Osteoblast (primary cell): ENCODE results near the gene ITGAE. TPM values are rescaled to one million over a fixed set of nuclear protein-coding genes. Genes with fewer than 3 reads are reported as not detected.

Source experiments
- DNase-seq: peaks from one replicate; pipeline ENCODE4 v3.0.0; 2011; ENCODE audit warnings: low spot score, mixed read lengths; ENCODE audit not compliant: insufficient read length; ENCODE audit errors: missing footprints
- H2AFZ ChIP-seq: 2 replicates; pipeline ENCODE4 v1.6.0; 2011; ENCODE audit warnings: mild to moderate bottlenecking, low read length
- H3K27ac ChIP-seq: 2 replicates; pipeline ENCODE4 v1.5.1; 2011; ENCODE audit warnings: mild to moderate bottlenecking, low read depth, low read length, moderate library complexity
- H3K27me3 ChIP-seq: 2 replicates; pipeline ENCODE4 v1.6.0; 2012; ENCODE audit warnings: mild to moderate bottlenecking, control low read depth, inconsistent platforms, low read length, moderate library complexity; ENCODE audit not compliant: insufficient read depth
- H3K36me3 ChIP-seq: 2 replicates; pipeline ENCODE4 v1.5.1; 2011; ENCODE audit warnings: mild to moderate bottlenecking, low read length, control low read depth, moderate library complexity; ENCODE audit not compliant: insufficient read depth
- H3K4me1 ChIP-seq: 2 replicates; pipeline ENCODE4 v1.5.1; 2011; ENCODE audit warnings: mild to moderate bottlenecking, low read length, control low read depth, moderate library complexity; ENCODE audit not compliant: insufficient read depth
- H3K4me2 ChIP-seq: 2 replicates; pipeline ENCODE4 v1.6.0; 2011; ENCODE audit warnings: mild to moderate bottlenecking, low read length; ENCODE audit not compliant: insufficient read depth
- H3K4me3 ChIP-seq: fragments of 200-600 bp; sonication (generic); 3 replicates; pipeline ENCODE4 v1.5.1; 2012; ENCODE audit warnings: mild to moderate bottlenecking, low read length, inconsistent platforms; ENCODE audit not compliant: insufficient read depth
- H3K79me2 ChIP-seq: 2 replicates; pipeline ENCODE4 v1.6.0; 2012; ENCODE audit warnings: mild to moderate bottlenecking, low read length, control low read depth, inconsistent platforms; ENCODE audit not compliant: insufficient read depth
- H3K9me3 ChIP-seq: 2 replicates; pipeline ENCODE4 v1.5.1; 2011; ENCODE audit warnings: low read depth, low read length, control low read depth
- H4K20me1 ChIP-seq: 2 replicates; pipeline ENCODE4 v1.6.0; 2012; ENCODE audit warnings: mild to moderate bottlenecking, low read length, control low read depth; ENCODE audit not compliant: insufficient read depth
- total RNA-seq: library from RNA; depleted of rRNA; stranded (reverse); fragments of >200 nt; gene quantifications from 2 replicates; pipeline ENCODE4 v1.2.3, GENCODE V29; 2012
- TF ChIP-seq, protein P1 (sequence below): IDR thresholded peaks from 2 replicates; pipeline ENCODE4 v1.5.1; 2011; ENCODE audit warnings: mild to moderate bottlenecking, low read depth, low read length, moderate library complexity; ENCODE audit errors: extremely low read depth

Gene ITGAE
- total RNA-seq, 1 donor: 10.5 TPM

DNA sequence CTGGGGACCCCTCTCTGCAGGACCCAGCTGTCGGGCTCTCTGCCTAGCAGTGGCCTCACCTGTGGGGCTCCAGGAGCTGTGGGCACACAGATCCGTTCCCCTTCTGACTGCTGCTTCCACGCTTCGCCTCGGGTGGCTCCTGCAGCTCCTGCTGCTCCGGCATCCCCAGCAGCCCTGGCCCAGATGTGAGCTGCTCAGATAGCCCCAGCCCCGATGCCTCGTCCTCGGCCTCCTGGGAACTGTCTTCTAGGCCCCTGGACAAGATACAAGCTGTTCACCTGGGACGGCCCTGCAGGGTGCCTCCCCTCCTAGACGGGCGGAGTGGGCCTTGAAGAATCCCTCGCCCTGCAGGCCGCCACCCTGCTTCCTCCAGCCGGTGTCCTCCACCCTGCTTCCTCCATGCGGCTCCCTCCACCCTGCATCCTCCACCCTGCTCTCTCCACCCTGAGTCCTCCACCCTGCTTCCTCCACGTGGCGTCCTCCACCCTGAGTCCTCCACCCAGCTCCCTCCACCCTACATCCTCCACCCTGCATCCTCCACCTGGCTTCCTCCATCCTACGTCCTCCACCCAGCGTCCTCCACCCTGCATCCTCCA lies 121.4 kb downstream of the ITGAE start:
- H3K36me3 ChIP-seq: no peaks in the 10 kb centered on the region
- H3K27ac ChIP-seq: no peak overlapping the region
- H4K20me1 ChIP-seq: no peaks in the 10 kb centered on the region
- DNase-seq: no peak
- TF ChIP-seq, protein P1, sequence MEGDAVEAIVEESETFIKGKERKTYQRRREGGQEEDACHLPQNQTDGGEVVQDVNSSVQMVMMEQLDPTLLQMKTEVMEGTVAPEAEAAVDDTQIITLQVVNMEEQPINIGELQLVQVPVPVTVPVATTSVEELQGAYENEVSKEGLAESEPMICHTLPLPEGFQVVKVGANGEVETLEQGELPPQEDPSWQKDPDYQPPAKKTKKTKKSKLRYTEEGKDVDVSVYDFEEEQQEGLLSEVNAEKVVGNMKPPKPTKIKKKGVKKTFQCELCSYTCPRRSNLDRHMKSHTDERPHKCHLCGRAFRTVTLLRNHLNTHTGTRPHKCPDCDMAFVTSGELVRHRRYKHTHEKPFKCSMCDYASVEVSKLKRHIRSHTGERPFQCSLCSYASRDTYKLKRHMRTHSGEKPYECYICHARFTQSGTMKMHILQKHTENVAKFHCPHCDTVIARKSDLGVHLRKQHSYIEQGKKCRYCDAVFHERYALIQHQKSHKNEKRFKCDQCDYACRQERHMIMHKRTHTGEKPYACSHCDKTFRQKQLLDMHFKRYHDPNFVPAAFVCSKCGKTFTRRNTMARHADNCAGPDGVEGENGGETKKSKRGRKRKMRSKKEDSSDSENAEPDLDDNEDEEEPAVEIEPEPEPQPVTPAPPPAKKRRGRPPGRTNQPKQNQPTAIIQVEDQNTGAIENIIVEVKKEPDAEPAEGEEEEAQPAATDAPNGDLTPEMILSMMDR: no peak
- no peaks in the 10 kb centered on the region for H3K79me2 ChIP-seq
- H3K4me3 ChIP-seq: no peak overlapping the region
- no peak overlapping the region for H2AFZ ChIP-seq
- H3K4me1 ChIP-seq: peaks cover 2% of the 10 kb centered on the region
- no peak overlapping the region for H3K4me2 ChIP-seq
- H3K27me3 ChIP-seq: peaks cover 4% of the 10 kb centered on the region
- H3K9me3 ChIP-seq: no peaks in the 10 kb centered on the region

DNA sequence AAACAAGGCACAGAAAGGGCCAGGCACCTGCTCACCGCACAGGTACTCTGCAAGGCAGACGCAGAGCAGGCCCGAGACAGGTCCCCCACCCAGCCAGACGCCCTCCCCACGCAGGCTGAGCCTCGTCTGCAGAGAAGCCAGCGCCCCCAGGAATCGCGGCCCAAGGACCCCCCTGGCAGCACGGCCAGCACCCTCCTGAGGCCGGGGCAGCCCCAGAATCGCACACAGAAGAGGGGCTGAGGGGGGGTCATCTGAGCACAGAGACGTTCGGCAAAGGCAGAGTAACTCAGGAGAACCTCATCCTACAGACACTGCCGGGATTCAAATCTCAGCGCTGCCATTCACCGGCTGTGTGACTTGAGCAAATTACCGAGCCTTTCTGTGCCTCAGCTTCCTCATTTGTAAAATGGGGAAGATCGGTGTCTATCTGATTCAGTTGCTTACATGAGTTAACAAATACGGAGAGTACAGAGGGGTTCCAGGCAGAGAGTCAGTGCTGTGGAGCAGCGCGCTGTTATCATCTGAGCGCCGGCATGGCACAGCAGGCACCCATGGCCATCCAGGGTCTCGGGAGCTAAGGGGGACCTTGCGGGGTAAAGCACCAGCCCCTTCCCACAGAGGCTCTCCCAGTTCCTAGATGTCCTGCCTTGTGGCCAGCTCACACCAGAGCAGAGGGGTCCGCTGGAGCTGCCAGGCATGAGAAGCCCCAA lies 122.0 kb downstream of the ITGAE start:
- no peak overlapping the region for H2AFZ ChIP-seq
- TF ChIP-seq, protein P1: no peak
- peaks cover 2% of the 10 kb centered on the region for H3K4me1 ChIP-seq
- no peak overlapping the region for H3K27ac ChIP-seq
- no peak overlapping the region for H3K4me2 ChIP-seq
- H3K79me2 ChIP-seq: no peaks in the 10 kb centered on the region
- peaks cover under 1% of the 10 kb centered on the region for H3K27me3 ChIP-seq
- H3K4me3 ChIP-seq: no peak overlapping the region
- H3K9me3 ChIP-seq: no peaks in the 10 kb centered on the region
- no peak for DNase-seq
- no peaks in the 10 kb centered on the region for H3K36me3 ChIP-seq
- no peaks in the 10 kb centered on the region for H4K20me1 ChIP-seq

DNA sequence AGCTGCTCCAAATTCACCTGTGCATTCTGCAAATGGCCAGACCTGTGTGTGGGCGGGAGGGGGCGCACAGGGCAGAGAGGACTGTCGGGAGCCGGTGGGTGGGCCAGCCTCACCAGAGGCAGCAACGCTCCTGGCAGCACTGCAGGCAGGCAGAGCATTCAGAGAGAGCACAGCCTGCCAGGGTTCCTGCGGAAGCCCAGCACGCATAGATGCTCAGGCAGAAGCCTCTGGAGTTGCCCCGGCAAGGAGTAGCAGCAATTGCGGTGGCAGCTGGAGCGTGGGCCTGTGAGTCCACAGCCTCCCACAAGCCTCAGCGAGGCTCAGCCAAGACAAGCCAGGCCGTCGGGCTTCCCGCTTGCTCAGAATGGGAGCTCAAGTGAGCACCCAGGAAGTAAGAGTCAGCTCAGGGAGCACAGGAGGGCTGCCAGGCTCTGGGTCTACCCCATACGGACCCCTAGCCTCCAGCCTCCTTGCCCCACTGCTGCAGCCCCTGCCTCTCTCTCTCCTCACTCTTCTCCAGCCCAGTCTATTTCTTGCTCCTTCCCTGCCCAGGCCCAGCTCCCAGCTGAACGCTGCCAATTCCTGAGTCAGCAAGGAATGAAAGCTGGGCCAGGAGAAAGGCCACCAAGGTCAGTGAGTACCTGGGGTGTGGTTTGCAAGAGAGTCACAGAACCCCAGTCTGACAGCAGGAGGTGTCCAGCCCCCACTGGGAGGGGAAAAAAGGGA lies 122.7 kb downstream of the ITGAE start:
- peak; percentile 91 for DNase-seq
- TF ChIP-seq, protein P1: no peak
- Histone ChIP-seq H3K4me3 (no peak overlapping the region), H3K27ac (no peak overlapping the region), H3K4me1 (peaks cover 2% of the 10 kb centered on the region), H4K20me1 (no peaks in the 10 kb centered on the region), H3K79me2 (no peaks in the 10 kb centered on the region), H2AFZ (peak overlapping the region; percentile 62), H3K36me3 (no peaks in the 10 kb centered on the region), H3K4me2 (no peak overlapping the region), H3K9me3 (no peaks in the 10 kb centered on the region), H3K27me3 (no peaks in the 10 kb centered on the region)

DNA sequence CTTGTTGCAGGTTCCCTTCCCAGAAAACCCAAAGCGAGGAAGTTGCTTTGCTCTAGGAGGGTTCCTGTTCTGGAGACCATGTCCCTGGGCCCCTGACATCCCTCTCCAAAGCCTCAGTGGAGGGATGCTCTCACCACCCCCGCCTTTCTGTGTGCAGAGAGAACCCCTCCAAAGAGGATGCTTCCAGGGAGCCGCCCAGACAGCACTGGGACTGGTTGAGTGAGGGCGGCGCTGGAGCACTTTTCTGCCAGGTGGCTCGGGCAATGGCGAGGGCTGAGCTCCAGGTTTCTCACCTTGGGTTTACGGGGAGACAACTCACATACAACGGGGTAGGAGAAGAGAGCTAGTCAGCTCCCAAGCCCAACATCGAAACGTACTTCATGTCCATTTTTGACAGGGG lies 125.1 kb downstream of the ITGAE start:
- peaks cover 2% of the 10 kb centered on the region for H3K4me1 ChIP-seq
- no peak for DNase-seq
- TF ChIP-seq, protein P1: no peak

More for the DNA sequence above, 125.1 kb downstream of the ITGAE start:
- Histone ChIP-seq H3K4me2 (no peak overlapping the region), H3K79me2 (no peaks in the 10 kb centered on the region), H2AFZ (no peak overlapping the region), H3K4me3 (no peak overlapping the region), H3K9me3 (no peaks in the 10 kb centered on the region), H4K20me1 (peaks cover 4% of the 10 kb centered on the region), H3K27me3 (no peaks in the 10 kb centered on the region), H3K36me3 (no peaks in the 10 kb centered on the region), H3K27ac (no peak overlapping the region)
